ENCODE results near the gene KRTAP25-1.

Gene KRTAP25-1

DNA sequence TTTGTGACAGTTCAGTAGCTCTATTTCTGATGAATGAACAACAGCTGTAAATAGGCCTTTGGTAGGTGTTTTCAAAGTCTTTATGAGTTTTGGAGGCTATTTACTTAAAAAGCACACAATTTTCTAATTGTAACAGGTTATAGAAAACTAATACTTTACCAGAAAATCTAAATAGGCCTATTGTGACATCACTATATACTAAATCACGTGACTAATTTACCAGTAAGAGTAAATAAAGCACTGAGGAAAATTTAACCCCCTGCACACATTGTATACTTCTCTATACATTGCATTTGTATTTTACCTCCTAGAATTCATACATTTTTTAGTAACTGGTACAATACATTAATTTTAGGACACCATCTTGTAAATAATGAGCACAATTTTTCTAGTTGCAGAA, 15.8 kb upstream of the KRTAP25-1 start:
- Histone ChIP-seq H3K27ac (no peak overlapping the region), H3K9me3 (ENCODE audit: severe bottlenecking) (no peaks in the 10 kb centered on the region), H3K27me3 (ENCODE audit: insufficient read depth, low read depth, severe bottlenecking) (peaks cover 80% of the 10 kb centered on the region), H3K4me3 (ENCODE audit: low read depth, low read length) (no peak overlapping the region), H3K36me3 (no peaks in the 10 kb centered on the region)
- DNase-seq, result no peak
- TF ChIP-seq, protein P1, sequence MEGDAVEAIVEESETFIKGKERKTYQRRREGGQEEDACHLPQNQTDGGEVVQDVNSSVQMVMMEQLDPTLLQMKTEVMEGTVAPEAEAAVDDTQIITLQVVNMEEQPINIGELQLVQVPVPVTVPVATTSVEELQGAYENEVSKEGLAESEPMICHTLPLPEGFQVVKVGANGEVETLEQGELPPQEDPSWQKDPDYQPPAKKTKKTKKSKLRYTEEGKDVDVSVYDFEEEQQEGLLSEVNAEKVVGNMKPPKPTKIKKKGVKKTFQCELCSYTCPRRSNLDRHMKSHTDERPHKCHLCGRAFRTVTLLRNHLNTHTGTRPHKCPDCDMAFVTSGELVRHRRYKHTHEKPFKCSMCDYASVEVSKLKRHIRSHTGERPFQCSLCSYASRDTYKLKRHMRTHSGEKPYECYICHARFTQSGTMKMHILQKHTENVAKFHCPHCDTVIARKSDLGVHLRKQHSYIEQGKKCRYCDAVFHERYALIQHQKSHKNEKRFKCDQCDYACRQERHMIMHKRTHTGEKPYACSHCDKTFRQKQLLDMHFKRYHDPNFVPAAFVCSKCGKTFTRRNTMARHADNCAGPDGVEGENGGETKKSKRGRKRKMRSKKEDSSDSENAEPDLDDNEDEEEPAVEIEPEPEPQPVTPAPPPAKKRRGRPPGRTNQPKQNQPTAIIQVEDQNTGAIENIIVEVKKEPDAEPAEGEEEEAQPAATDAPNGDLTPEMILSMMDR (IDR thresholded peaks at IDR 0.05; ENCODE audit: low read depth, low read length), result no peak

DNA sequence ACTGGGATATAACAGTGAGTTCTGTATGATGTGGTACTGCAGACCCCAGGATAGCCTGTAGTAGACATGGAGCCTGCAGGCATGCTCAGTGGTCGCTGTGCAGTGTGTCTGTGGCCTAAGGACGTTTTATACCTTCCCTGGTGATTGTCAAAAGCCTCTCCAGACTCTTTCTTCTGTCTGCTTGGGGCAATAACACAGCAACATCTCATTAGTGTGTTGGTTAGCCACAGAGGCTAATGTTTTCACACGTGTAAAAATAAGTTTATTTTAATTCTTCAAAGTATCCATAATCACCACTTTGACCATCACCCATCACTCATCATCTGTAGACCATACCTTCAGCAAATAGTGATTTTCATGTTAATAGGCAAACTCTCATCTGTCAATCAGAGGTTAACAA, 6.5 kb downstream of the KRTAP25-1 start, which contains the start of gene KRTAP24-1:
Gene KRTAP24-1 (minus strand): TSS at position 101 of the 400 bp plus-strand sequence. CDS start 18 bp downstream, at position 83.
- H3K9me3 ChIP-seq (ENCODE audit: severe bottlenecking), result no peaks in the 10 kb centered on the region
- peaks cover 72% of the 10 kb centered on the region for H3K27me3 ChIP-seq (ENCODE audit: insufficient read depth, low read depth, severe bottlenecking)
- H3K27ac ChIP-seq, result no peak within 1 kb of the TSS
- H3K4me3 ChIP-seq (ENCODE audit: low read depth, low read length), result no peak within 1 kb of the TSS
- TF ChIP-seq, protein P1 (IDR thresholded peaks at IDR 0.05; ENCODE audit: low read depth, low read length), result no peak
- DNase-seq, result no peak
- no peaks in the 10 kb centered on the region for H3K36me3 ChIP-seq

DNA sequence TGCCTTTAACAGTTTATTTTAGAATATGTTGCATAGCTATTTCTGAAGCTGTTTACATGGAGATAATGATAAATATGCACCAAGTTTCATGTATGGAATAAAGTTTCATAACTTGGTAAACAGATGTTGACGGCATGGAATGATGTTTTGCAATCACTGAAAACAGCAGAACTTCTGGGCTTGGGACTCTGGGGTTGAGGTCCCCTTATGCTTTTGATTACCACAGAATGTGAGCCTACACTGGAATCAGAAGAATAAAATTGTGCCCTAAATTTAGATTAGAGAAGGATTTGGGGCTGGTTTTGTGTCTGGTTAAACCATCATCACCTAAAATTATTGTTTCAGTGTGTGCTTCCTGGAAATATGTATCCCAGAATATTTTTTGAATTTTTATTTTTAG, 17.7 kb downstream of the KRTAP25-1 start:
- Histone ChIP-seq H3K4me3 (ENCODE audit: low read depth, low read length) (no peak overlapping the region), H3K9me3 (ENCODE audit: severe bottlenecking) (no peaks in the 10 kb centered on the region), H3K36me3 (no peaks in the 10 kb centered on the region), H3K27ac (no peak overlapping the region), H3K27me3 (ENCODE audit: insufficient read depth, low read depth, severe bottlenecking) (peaks cover 74% of the 10 kb centered on the region)
- TF ChIP-seq, protein P1 (IDR thresholded peaks at IDR 0.05; ENCODE audit: low read depth, low read length), result no peak
- no peak for DNase-seq

DNA sequence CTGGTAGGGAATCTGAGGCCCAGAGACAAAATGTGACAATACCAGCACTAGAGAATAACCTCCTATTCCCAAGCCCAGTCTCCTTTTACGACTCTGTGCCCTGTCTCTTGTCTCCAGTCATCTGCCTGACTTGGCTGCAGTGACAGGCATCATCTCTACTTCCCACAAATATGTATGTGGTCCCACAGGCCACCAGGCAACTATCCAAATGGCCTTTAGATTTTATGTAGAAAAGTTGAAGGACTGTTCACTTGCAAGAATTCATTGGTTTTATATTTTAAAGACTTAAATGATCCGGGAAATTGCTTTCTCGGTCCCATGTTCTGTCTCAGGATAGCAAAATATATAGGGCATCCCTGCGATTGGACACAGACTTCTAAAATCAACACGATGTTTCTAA, 18.2 kb downstream of the KRTAP25-1 start:
- Histone ChIP-seq H3K4me3 (ENCODE audit: low read depth, low read length) (no peak overlapping the region), H3K9me3 (ENCODE audit: severe bottlenecking) (peaks cover 2% of the 10 kb centered on the region), H3K36me3 (no peaks in the 10 kb centered on the region), H3K27me3 (ENCODE audit: insufficient read depth, low read depth, severe bottlenecking) (peaks cover 74% of the 10 kb centered on the region), H3K27ac (no peak overlapping the region)
- TF ChIP-seq, protein P1 (IDR thresholded peaks at IDR 0.05; ENCODE audit: low read depth, low read length), result no peak
- DNase-seq, result no peak

DNA sequence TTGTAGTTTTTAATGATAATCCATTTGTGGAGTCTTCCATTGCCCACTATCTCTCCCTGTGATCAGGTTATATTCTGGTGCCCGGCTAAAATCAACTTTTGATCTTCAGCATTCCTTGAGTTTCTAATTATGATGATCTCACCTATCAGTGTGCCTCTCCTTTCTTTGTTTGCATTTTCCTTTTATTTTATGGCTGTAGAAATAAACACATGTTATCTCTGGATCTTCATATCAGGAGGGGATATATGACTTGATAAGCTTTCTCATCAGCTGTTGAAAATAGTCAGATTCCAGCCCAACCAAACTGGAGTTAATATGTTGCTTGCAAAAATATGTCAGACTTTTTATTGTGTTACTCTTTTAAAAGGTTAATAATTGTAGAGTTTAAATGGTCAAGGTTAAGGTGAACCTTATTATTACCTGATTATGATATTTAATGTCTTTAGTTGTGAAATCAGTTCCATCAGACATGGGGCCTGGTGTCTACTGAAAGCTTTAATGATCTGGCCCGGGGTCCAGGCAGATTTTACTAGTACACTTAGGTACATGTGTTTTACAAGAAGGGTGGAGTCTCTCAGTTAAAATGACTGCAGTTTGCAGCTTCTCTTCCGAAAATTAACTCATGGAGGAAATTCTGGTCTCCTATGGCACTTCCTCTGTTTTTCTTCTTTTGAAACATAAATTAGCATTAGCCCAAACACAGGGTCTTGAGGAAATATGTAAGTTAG, 19.3 kb downstream of the KRTAP25-1 start:
- Histone ChIP-seq H3K4me3 (ENCODE audit: low read depth, low read length) (no peak overlapping the region), H3K9me3 (ENCODE audit: severe bottlenecking) (peaks cover 2% of the 10 kb centered on the region), H3K27me3 (ENCODE audit: insufficient read depth, low read depth, severe bottlenecking) (peaks cover 64% of the 10 kb centered on the region), H3K27ac (no peak overlapping the region), H3K36me3 (no peaks in the 10 kb centered on the region)
- TF ChIP-seq, protein P1 (IDR thresholded peaks at IDR 0.05; ENCODE audit: low read depth, low read length), result no peak
- DNase-seq, result no peak
